Prostate gland (tissue), 2 donors: ENCODE measurements around the gene OCSTAMP.

ENCODE experiments used
- CTCF ChIP-seq, 4 experiments: fragments of 200-600 bp in 2 of 4; fragments of 450-650 bp in 2 of 4; sonication (generic) in 2 of 4; IDR thresholded peaks; 1 replicate in 3 of 4; 2 replicates in 1 of 4; pipeline ENCODE4 v1.5.1; 2016 to 2019; ENCODE audit warnings: antibody characterized with exemption in 4 of 4, mild to moderate bottlenecking in 2 of 4, moderate library complexity in 2 of 4
- POLR2A ChIP-seq: fragments of 450-650 bp; IDR thresholded peaks from one replicate; pipeline ENCODE4 v1.6.1; 2016; ENCODE audit warnings: antibody characterized with exemption, mild to moderate bottlenecking
- POLR2AphosphoS5 ChIP-seq: sonication (generic); formaldehyde crosslinking; IDR thresholded peaks from one replicate; pipeline ENCODE4 v1.6.1; 2017; ENCODE audit warnings: antibody characterized with exemption

DNA sequence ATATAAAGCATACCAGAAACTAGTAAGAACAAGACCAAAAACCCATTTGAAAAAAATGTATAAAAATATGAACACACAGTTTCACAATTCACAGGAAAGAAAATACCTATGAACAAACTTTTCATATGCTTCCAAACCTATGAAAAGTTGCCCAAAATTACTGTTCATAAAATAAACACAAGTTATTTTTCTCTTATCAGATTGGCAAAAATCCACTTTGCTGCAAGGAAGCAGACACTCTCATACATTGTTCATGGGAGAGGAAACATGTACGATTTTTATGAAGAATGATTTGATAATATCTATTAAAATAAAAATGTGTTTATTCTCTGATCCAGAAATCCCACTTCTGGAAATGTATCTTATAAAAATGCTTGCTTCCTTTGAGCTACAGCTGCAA lies 40.0 kb upstream of the OCSTAMP start:
- no peak for TF ChIP-seq CTCF (IDR thresholded peaks at IDR 0.05)
- no peak for TF ChIP-seq POLR2A
- no peak for TF ChIP-seq POLR2AphosphoS5
